Smooth muscle cell (in vitro differentiated cells): ENCODE results near the gene TRPM5. TPM values are rescaled to one million over a fixed set of nuclear protein-coding genes. Genes with fewer than 3 reads are reported as not detected.

Experiments
- DNase-seq: peaks from one replicate; lab custom pipeline; 2025; ENCODE audit not compliant: unreplicated experiment; lab: John Stamatoyannopoulos, UW
- H2AFZ ChIP-seq: fragments of 200-600 bp; sonication (generic); 2 replicates; pipeline ENCODE4 v1.6.0; 2016; ENCODE audit warnings: antibody characterized with exemption, low read depth, mild to moderate bottlenecking
- H3F3A ChIP-seq: fragments of 200-600 bp; sonication (generic); 2 replicates; pipeline ENCODE4 v1.6.0; 2017; ENCODE audit warnings: antibody characterized with exemption, low read depth
- H3K27ac ChIP-seq: fragments of 200-600 bp; sonication (generic); 2 replicates; pipeline ENCODE4 v1.5.1; 2016; ENCODE audit warnings: low read depth, mild to moderate bottlenecking
- H3K27me3 ChIP-seq: fragments of 200-600 bp; sonication (generic); 2 replicates; pipeline ENCODE4 v1.6.1; 2016; ENCODE audit warnings: low read depth, mild to moderate bottlenecking
- H3K36me3 ChIP-seq: fragments of 200-600 bp; sonication (generic); 2 replicates; pipeline ENCODE4 v1.5.1; 2016; ENCODE audit warnings: low read depth
- H3K4me1 ChIP-seq: fragments of 200-600 bp; sonication (generic); 2 replicates; pipeline ENCODE4 v1.5.1; 2016; ENCODE audit warnings: low read depth
- H3K4me2 ChIP-seq: fragments of 200-600 bp; sonication (generic); 2 replicates; pipeline ENCODE4 v1.6.0; 2016; ENCODE audit warnings: mild to moderate bottlenecking
- H3K4me3 ChIP-seq: fragments of 200-600 bp; sonication (generic); 2 replicates; pipeline ENCODE4 v1.5.1; 2016; ENCODE audit warnings: mild to moderate bottlenecking
- H3K79me2 ChIP-seq: fragments of 200-600 bp; sonication (generic); 2 replicates; pipeline ENCODE4 v1.6.0; 2016; ENCODE audit warnings: low read depth, mild to moderate bottlenecking
- H3K9ac ChIP-seq: fragments of 200-600 bp; sonication (generic); 2 replicates; pipeline ENCODE4 v1.6.0; 2016; ENCODE audit warnings: low read depth
- H3K9me3 ChIP-seq: fragments of 200-600 bp; sonication (generic); replicated peaks from 2 replicates; pipeline ENCODE4 v1.5.1; 2016; ENCODE audit warnings: low read depth
- H4K20me1 ChIP-seq: fragments of 200-600 bp; sonication (generic); 2 replicates; pipeline ENCODE4 v1.6.0; 2016; ENCODE audit warnings: low read depth
- WGBS: methylation state at CpG from one replicate; pipeline ENCODE4 v1.1.7; 2016; ENCODE audit warnings: low lambda C conversion rate; 5-methylcytosine and 5-hydroxymethylcytosine counted together
- polyA plus RNA-seq: library from polyadenylated mRNA; unstranded; fragments of >200 nt; fragmentation: Nextera tagmentation; extraction: Ambion mirVana; gene quantifications from 2 replicates; pipeline ENCODE4 v1.2.1, GENCODE V29; 2016
- total RNA-seq: library from RNA; depleted of rRNA; stranded (reverse); fragments of >200 nt; gene quantifications from 2 replicates; pipeline ENCODE4 v1.2.3, GENCODE V29; 2014
- TF ChIP-seq, protein P1 (sequence below): fragments of 200-600 bp; sonication (generic); IDR thresholded peaks from 2 replicates; pipeline ENCODE4 v1.5.1; 2017; ENCODE audit warnings: borderline replicate concordance, mild to moderate bottlenecking, antibody characterized with exemption; ENCODE audit not compliant: insufficient read depth, poor library complexity, severe bottlenecking

Gene TRPM5
- total and polyA plus RNA-seq, 2 experiments from 2014 or later, result not detected

DNA sequence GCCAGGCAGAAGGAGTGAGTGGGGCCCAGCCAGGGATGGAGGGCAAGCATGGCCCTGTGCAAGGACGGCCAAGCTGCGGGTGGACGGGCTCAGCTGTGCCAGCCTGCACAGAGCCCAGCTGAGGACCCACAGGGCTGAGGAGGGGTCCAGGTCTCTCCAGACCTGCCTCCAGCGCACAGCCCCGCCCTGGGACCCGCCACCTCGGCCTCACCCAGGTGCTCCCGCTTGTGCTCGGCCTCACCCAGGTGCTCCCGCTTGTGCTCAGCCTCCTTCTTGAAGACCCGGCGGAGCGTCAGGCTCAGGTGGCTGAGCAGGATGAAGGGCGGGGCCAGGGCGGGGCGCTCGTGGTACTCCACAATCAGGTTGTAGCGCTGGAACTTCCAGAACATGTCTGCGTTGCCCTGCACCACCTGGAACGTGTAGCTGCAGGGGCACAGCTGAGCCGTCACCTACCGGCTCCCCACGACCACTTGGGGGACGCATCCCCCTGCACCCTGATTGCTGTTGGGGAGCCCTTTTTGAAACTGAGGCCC, 37.4 kb downstream of the TRPM5 start:
- WGBS, result 92% methylated on average over 17 of the region's 24 CpGs
- no peak overlapping the region for H3K4me2 ChIP-seq

DNA sequence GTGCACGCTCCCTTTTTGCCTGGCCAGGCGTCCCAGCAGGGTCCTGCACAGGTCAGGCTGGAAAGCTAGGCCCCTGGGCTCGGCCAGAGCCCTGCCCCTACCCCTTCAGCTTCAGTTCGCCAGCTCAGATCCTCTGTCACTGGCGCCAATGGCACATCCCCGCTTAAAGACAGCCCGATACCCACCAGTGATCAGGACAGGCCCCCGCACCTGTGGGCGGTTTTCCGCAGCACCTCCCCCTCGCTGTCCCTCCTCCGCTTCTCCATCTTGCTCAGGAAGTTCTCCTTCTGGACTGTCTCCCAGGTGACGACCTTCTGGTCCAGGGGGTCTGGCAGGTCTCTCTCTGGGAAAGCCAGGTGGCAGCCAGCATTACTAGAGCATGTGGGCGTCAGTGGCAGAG, 37.9 kb downstream of the TRPM5 start:
- no peak overlapping the region for H3K4me3 ChIP-seq
- no peaks in the 10 kb centered on the region for H3K36me3 ChIP-seq
- no peaks in the 10 kb centered on the region for H3F3A ChIP-seq
- no peaks in the 10 kb centered on the region for H3K9me3 ChIP-seq
- H3K27ac ChIP-seq, result no peak overlapping the region
- TF ChIP-seq, protein P1, sequence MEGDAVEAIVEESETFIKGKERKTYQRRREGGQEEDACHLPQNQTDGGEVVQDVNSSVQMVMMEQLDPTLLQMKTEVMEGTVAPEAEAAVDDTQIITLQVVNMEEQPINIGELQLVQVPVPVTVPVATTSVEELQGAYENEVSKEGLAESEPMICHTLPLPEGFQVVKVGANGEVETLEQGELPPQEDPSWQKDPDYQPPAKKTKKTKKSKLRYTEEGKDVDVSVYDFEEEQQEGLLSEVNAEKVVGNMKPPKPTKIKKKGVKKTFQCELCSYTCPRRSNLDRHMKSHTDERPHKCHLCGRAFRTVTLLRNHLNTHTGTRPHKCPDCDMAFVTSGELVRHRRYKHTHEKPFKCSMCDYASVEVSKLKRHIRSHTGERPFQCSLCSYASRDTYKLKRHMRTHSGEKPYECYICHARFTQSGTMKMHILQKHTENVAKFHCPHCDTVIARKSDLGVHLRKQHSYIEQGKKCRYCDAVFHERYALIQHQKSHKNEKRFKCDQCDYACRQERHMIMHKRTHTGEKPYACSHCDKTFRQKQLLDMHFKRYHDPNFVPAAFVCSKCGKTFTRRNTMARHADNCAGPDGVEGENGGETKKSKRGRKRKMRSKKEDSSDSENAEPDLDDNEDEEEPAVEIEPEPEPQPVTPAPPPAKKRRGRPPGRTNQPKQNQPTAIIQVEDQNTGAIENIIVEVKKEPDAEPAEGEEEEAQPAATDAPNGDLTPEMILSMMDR, result no peak
- no peak overlapping the region for H2AFZ ChIP-seq
- H3K4me1 ChIP-seq, result peaks cover 5% of the 10 kb centered on the region
- H3K27me3 ChIP-seq, result no peaks in the 10 kb centered on the region
- H3K9ac ChIP-seq, result no peak overlapping the region
- peaks cover 10% of the 10 kb centered on the region for H3K79me2 ChIP-seq
- WGBS, result 93% methylated on average over 7 of the region's 14 CpGs
- H4K20me1 ChIP-seq, result no peaks in the 10 kb centered on the region
- DNase-seq, result no peak
- no peak overlapping the region for H3K4me2 ChIP-seq

More for the DNA sequence above, 37.4 kb downstream of the TRPM5 start:
- no peak overlapping the region for H3K27ac ChIP-seq
- no peaks in the 10 kb centered on the region for H3K27me3 ChIP-seq
- no peaks in the 10 kb centered on the region for H4K20me1 ChIP-seq
- no peaks in the 10 kb centered on the region for H3K9me3 ChIP-seq
- TF ChIP-seq, protein P1, result no peak
- no peak overlapping the region for H2AFZ ChIP-seq
- no peaks in the 10 kb centered on the region for H3F3A ChIP-seq
- no peak overlapping the region for H3K9ac ChIP-seq
- H3K36me3 ChIP-seq, result no peaks in the 10 kb centered on the region
- H3K4me1 ChIP-seq, result no peaks in the 10 kb centered on the region
- no peak overlapping the region for H3K4me3 ChIP-seq
- peaks cover 5% of the 10 kb centered on the region for H3K79me2 ChIP-seq
- DNase-seq, result no peak

DNA sequence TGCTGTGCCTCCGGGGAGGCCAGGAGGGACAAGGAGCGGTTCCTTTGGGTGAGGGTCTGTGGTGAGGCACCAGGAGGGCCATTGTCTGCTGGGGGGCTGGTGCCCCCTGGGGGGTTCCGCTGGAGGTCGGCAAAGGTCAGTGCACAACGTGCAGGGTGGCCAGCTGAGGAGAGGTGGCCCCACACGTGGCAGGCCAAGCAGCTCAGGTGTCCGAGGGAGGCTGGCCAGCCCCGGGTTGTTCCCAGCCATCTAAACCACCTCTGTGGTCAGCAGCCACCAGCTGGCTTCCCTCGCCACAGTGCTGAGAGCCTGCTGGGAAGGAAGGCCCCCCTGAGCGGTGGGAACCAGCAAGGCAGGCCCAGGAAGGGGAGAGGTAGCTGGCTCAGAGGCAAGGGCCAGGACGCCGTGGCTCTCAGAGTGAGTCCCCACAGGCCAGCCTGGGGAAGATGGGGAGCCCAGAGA, 39.5 kb downstream of the TRPM5 start:
- Histone ChIP-seq H3K9ac (no peak overlapping the region), H3K27ac (no peak overlapping the region), H2AFZ (no peak overlapping the region), H3K79me2 (peaks cover 18% of the 10 kb centered on the region), H3K4me1 (peaks cover 6% of the 10 kb centered on the region), H3K4me3 (no peak overlapping the region), H3K27me3 (no peaks in the 10 kb centered on the region), H3K36me3 (no peaks in the 10 kb centered on the region), H3F3A (no peaks in the 10 kb centered on the region), H4K20me1 (no peaks in the 10 kb centered on the region), H3K9me3 (no peaks in the 10 kb centered on the region), H3K4me2 (no peak overlapping the region)
- 90% methylated on average over 12 of the region's 12 CpGs for WGBS
- TF ChIP-seq, protein P1, result no peak
- no peak for DNase-seq
